ENCODE data around the gene CXCR4. TPM values are rescaled to one million over a fixed set of nuclear protein-coding genes. Genes with fewer than 3 reads are reported as not detected.

CXCR4 gene
- total RNA-seq, 2 experiments from 2014 or later = 202 to 212 TPM

Other genes with a start within 250 kb of the CXCR4 start
- gene MCM6, start 241.7 kb downstream of the CXCR4 start, total RNA-seq = 100 to 1,000 TPM; 128 to 130 TPM
- gene DARS1, start 132.5 kb downstream of the CXCR4 start, total RNA-seq = 100 to 1,000 TPM; 147 to 151 TPM

Data from activated CD4-positive, alpha-beta memory T cell treated with anti-CD3 and anti-CD28 coated beads, Interleukin-2, amount 10 ng/mL, durations not matched to agents 7 days and 5 days (primary cell).